CD4-positive, alpha-beta T cell treated with Interleukin-15 for 4 hours (primary cell): Measurements from ENCODE around the gene FHOD3.
"Not testable (repeated sequence)": the region's sequence is repeated elsewhere in the genome, so short reads cannot be mapped to it uniquely, and the experiment has no call there.

Source experiments
- DNase-seq: peaks from one replicate; pipeline ENCODE4 v3.0.0-alpha.2; 2020; ENCODE audit warnings: low spot score

The FHOD3 gene

DNA sequence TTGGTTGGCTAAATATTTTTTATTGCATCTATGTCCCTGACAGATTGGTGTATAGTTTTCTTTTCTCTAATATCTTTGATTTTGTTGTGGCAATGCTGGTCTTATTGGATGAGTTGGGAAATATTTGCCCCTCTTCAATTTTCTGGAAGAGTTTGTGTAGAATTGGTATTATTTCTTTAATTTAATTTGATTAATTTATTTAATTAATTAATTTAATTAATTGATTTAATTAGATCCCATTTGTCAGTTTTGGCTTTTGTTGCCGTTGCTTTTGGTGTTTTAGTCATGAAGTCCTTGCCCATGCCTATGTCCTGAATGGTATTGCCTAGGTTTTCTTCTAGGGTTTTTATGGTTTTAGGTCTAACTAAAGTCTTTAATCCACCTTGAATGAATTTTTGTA lies 253.8 kb downstream of the FHOD3 start:
- DNase-seq = not testable (repeated sequence)

DNA sequence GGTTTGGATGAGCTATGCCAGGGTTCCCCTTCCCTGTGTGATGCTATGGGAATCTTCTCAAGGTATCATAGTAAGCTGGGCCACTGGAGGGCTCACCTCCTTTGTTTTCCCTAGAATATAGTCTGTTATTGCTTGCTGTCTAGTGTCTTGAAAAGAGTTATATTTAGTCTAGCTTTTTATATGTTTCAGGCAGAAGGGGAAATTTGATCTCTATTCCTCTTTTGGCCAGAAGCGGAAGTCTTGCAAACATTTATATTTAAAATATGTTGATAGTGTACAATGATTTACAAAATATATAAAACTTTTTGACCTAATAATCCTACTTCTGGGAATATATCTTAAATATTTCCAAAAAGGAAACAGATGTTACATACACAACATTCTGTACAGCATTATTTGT lies 260.7 kb downstream of the FHOD3 start:
- DNase-seq = no peak

DNA sequence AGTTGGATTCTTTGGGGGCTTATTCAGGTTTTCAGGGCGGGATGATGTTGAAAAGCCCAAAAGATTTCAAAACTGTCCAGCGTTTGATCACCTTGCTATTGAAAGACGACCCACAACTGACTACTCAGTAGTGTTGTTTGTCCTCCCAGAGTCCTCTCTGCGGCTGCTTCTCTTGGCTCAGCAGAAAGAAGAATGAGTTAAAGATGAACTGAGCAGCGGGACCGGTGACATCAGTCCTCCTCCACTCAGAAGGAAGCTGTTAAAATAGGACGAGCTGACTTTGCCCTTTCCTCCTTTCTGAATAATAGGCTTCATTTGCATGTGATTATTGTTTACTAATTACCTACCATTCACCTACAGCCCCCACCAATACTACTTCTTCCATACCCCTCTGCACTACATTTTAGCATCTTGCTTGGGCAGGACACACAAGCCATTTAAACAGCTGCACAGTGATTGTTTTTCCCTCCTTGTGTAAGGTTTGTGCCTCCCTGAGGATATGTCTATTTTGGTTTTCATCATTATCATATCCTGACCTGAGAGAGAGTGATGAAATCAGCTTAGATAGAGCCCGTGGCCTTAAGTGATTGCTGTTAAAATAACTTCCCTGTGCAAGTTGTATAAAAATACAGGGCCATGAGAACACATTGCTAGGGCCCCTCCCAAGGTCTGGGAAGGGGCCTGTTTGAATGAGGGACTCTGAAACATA lies 261.8 kb downstream of the FHOD3 start:
- no peak for DNase-seq

DNA sequence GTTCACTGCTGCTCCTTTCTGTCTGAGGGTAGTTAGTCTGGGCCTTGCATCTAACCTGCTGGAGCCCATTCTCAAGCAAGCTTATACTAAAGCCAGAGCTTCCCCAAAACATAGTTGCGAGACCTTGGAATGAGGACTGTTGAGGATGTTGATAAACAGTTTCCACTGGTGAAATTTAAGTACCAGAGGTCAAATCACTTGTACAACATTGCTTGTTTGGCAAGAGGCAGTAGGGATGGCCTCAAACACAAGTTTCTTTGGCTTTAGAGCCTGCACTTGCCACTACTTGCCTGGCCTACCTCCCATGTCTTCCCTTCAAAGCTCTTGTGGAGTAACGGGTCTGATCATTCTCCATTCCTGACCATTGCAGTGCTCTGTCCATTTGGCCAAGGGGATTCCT lies 262.7 kb downstream of the FHOD3 start:
- DNase-seq = no peak

DNA sequence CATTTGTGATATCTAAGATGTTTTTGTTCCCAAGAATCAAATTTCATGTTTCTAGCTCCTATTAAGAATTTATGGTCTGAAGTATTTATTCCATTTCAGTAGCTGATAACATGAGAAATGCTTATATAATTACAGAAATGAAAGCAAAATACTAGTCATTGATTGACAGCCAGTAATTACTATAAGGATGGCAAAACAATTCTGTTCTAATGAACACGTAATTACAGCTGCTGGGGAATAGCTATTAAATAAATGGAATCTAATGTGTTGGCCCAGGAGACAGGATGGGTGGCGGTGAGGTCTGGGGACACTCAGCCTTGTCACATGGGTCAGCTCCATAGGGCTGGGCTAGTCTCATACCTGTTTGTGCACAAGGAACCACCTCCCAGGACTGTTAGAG lies 263.5 kb downstream of the FHOD3 start:
- DNase-seq = no peak

DNA sequence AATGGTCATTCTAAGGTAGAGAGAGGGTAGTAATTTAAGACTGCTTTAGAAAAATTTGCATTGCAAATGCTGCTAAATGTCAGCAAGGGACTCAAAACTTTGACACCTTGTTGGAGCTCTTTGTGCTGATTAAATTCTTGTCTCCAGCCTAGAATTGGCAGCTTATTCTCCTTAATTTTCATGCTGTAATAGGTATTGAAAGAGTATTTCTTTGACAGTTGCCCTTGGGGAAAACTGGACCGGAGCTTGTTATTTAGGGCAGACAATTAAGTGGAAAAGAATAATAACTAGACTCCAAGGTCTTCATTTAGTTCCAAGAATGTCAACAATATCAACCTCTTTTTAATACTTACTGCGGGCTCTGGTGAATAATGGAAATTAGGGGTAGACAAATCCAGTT lies 267.3 kb downstream of the FHOD3 start:
- no peak for DNase-seq

DNA sequence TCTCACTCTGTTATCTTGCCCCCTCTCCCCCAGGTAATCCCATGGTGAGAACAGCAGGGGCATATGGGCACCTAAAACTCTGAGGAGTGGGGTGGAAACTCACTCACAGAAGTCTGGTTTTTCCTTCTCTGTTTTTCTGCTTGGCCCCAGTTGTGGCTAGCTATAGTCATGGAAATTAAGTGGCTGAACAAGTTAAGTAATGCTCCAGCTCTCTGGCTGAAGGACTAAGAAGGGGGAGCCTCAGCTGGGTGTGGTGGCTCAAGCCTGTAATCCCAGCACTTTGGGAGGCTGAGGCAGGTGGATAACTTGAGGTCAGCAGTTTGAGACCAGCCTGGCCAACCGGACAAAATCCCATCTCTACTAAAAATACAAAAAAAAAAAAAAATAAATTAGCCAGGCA lies 270.3 kb downstream of the FHOD3 start:
- no peak for DNase-seq

DNA sequence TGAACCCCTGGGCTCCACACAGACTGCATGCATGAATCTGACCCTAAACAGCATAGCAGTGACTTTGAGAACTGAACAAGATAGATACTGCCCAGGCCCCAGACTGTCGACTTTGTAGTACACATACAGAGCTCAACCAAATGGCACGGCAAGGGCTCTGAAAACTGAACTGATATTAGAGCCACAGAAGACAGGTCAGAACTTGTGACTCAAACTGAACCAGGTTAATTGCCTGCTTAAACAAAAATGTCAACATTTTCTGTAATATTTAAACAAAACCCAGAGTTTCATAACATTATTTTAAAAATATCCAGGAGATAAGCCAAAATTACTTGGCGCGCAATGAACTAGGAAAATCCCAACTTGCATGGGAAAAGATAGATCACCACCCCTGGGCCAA lies 271.0 kb downstream of the FHOD3 start:
- DNase-seq = no peak

DNA sequence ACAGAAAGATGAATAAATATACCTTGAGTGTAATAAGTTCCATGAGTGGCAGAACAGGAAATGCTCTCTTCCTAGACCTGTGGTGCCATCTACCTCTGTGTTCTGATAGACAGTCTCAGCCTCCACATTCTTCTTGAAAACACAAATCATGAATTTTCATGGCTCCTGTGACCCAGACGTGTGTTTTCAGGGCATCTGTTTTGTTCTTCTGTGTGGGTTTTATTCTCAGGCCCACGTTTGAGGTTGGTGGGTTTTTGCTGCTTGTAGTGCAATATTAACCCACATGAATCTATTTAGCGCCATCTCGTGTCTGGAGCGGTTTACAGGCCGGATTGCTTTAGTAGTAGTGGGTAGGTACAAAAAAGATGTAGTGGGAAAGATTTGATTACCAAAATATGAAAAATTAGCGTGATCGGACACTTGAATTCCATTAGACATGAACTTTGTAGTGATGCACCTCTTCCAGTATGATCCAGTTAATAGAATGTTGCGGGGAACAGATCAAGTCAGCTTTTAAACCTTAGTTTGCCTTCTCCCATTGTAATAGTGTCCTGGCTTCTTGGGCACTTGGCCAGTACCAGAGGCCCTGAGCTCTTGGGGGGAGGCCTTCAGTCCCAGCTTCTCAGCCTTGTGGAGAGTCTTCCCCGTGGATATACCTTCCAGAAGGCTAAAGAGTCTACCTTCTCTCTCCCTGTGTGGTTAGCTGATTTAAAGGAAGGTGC lies 274.8 kb downstream of the FHOD3 start:
- no peak for DNase-seq

DNA sequence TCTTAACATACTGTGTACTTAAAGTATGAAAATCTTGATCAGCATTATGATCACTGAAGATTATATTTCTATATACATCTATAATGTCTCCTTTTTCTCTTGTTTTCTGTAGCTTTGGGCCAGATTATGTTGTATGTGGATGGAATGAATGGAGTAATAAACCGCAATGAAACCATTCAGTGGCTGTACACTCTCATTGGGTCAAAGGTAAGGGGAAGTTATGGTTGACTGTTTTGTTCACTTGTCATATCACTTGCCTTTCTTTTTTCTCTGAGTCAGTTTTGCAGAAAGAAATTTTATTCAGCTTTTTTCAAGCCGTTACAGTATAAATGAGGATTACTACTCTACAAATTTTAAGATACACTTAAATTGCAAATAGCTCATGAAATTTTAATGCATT lies 278.8 kb downstream of the FHOD3 start:
- DNase-seq = no peak

DNA sequence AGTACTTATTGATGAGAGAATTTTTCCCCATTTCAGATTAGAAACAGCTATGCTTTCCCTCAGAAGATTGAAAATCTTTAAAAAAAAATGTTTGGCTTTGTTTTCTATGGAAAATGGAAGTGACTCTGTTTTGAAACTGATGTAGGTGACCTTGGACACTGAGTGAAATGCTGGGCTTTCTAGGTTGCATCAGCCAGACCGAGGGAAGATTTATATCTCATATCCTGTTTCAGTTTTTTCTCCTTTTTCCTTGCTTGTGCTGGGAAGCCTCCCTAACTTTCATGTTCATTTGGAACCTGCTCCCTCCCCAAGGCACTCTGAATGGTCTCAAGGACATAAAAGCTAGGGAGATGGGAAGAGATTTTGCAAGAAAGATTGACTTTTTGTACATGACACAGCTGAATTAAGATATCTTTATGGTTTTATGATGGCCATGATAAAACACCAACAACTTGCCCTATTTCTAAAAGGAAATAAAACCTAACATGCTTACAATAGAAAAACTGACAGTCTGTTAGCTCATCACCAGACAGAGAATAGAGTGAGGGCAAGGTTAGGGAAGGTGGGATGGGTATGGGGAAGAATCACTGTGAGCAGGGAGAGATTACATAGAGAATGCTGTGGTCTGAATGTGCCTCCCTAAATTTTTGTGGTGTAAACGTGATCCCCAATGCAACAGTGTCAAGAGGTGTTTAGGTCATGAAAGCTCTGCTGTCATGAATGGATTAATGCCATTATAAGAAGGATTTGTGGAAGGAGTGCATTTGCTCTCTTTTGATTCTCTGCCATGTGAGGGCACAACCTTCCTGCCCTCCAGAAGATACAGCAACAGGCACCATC lies 281.6 kb downstream of the FHOD3 start:
- DNase-seq = no peak

DNA sequence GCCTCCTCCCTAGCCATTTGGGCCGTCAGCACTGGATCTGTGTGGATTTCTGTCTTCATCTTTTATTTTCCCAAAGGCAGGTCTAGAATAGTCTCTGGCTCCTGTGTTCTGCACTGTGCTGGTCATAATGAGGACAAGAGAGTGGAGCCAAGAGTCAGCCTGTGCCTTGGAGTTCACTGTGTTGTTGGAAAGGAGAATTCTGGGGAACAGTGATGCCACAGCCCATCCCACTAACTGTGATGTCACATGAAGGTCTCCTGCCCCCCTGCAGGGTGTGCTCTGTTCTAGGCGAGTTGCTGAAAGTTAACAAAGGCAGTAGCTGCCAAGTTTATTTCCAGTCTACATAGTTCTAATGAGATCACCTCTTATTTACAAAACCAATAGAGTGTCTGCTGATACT lies 282.8 kb downstream of the FHOD3 start:
- DNase-seq = no peak

DNA sequence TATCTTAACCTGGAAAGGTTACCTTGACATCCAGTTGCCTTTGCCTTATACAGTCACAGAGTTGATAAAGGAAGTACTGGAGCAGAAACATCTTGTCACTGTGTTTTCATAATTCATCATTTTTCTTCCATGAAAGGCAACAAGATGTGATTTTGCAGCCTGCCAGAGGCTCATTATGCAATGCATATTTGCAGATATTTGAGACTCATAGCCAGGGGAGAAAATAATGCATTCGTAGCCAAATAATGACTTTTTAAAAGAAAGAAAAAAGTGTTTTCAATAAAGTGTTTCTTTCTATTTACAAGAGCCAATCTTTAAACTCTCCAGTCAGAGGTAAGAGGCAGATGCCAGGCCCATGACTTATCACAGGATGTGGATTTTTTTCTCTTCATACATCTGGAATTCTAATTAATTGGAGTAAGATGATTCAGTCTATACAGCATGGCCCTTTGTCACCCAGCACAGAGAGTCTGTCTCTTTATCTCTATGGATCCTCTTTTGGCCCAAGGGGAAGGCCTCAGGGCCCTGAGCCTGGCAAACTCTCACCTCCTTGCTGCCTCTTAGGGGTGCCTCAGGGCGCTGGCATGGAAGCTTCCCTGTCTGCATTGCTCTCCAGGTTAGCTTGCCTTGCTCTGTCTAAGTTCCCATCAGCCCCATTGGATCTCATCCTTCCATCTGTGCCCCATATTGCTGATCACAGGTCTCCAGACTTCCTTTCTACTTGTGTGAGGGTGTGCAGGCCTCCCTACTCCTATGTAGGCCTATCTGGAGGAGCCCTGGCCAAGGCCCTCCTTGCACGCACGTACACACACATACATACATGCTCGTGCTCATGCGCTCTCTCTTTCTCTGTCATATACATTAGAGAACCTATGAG lies 283.6 kb downstream of the FHOD3 start:
- no peak for DNase-seq

DNA sequence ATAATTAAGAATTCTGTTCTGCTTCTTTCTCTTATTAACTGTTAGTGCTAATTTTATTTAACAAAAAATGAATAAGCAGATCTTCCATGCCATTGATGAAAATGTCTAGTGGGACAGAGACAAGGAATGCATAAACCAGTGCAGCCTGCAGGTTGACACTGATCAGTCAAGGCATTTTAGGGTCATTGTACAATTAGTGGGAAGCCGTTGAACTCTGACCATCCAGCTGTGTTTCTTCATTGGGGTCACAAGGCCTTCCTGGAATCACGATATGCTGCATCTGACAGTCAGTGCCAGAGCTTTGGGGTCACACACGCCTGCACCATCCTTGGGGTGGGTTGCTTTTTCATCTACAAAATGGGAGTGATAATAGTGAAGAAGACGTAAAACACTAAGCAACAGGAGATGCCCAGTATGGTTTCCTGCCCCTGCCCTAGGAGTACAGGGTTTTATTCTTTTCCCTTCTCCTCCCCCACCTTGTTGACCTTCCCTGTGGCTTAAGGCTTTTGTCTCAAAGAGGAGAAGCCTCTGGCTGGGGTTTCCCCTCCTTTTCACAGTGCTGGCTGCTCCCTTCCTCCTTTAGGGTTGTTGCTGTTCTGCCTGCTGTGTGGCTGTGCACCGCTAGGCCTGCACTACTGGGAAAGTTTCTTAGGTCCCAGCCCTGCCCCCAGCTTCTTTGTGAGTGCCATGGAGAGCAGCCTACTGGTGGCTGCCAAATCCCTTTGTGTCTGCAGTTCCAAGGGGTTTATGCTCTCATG lies 285.7 kb downstream of the FHOD3 start:
- no peak for DNase-seq

DNA sequence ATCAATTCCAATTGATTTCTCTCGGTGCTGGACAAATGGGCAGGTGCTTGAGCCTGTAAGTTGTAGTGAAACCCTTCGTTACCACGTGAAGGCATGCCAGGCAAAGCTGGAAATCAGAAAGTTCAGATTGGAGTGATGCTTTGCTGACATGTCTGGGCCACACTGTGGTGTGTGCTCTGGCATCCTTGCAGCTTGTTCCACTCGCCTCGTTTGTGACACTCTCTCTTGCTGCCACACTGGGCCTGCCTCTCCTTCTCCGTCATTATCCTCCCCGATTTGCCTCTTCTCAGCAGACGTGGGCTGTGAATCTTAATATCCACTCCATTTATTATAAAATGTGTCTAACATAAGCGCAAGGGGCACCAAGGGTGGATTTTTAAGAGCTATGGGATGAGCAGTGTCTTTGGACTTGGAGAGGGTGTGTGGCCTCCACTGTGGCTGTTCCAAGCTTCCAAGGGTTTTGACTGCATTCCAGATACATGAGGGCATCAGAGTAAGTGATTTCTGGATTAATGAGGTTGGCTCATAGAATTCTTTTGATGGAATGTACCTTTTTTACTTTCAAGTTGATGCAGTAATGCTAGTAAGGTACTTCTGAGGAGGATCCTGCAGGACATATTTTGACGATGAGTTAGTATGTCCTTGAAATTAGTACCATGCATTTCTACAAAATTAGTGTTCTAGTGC lies 292.5 kb downstream of the FHOD3 start:
- no peak for DNase-seq

DNA sequence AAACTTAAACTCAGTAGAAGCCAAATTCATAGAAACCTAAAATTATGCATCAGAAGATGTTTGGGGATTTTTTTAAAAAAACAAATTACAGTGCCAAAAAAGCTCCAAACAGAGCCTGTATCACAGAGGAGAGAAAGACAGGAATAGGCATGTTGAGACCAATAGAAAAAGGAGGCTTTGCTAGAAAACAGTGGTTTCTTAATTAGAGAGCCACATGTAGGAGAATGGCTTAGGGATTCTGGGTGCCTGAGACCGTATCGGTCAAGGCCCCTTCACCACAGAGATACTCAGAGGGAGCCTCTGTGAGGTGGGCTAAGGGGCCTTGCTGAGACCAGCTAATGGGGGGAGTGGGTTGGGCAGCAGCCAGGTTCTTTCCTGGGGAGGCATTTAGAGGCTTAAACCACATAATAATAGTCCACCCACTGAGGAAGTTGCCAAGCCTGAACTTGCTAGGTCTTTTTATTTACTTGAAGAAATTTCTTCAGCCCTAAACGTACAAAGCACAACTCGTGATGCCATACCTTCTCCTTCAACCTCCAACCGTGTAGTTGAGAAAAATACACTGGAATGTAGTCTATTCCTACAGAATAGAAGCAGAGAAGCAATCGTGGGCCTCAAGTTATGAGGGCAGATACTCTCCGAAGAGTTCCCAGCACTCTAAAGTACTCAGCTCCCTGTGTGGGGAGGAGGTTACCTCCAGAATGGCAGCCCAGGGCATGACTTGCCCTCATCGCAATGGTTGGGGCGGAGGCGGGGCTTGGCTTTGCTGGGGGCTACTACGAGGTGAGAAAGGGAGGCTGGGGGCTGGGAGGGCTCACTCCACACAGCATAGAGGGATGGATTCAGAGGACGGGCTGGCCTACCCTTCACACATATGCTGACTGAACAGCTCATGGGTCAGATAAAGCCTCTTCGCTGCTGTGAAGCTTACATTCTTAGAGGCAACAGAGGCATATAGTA lies 293.4 kb downstream of the FHOD3 start:
- no peak for DNase-seq

DNA sequence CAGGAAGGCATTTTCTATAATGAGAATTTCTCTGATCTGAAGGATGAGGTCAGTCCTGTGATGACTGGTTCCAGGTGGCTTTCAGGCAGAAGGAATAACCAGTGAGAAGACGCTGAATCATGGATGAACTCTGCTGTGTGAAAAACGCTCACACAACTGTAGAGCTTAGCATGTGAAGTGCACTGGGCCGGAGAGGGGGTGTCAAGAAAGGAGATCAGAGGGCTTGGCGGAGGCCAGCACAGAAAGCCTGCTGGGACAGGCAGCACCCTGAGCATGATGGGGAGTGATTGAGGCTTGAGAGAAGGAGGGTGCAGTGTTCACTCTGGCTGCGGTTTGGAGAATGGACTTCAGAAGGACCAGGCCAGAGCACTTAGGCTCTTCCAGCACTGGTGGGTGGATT lies 294.8 kb downstream of the FHOD3 start:
- DNase-seq = no peak

DNA sequence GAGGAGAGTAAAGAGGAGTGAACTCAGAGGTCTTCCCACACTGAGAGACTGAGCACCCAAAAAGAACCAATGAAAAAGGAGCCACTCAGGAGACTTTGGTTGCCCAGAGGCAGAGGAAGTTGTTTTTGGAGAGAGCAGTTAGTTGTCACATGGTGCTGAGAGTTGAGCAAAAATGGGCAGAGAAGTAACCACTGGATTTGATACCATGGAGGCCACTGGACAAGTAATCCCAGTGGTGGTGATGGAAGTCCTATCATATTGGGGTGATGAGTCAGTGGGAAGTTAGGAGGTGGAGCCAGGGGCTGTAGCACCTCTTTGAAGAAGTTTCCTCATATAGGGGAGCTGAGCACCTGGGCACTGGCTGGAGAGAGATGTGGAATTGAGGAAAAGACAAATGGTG lies 295.5 kb downstream of the FHOD3 start:
- no peak for DNase-seq

DNA sequence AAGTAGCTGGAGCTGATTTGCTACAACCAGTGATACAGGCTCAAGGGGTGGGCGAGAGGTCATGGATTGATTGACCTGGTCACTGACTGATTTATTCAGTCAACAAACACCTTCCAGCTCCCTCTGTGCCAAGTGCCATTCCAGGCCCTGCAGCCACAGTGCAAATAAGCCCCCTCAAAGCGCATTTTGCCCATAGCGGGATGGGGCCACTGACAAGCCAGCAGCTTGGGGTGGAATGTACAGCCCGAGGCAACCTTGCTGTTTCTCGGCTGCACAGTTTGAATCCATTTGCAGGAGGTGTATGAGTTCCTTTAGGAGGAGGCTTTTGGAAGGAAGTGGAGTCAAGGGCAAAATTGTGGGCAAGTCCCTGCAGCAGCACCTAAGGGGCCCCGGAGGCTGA lies 296.1 kb downstream of the FHOD3 start:
- DNase-seq = no peak

DNA sequence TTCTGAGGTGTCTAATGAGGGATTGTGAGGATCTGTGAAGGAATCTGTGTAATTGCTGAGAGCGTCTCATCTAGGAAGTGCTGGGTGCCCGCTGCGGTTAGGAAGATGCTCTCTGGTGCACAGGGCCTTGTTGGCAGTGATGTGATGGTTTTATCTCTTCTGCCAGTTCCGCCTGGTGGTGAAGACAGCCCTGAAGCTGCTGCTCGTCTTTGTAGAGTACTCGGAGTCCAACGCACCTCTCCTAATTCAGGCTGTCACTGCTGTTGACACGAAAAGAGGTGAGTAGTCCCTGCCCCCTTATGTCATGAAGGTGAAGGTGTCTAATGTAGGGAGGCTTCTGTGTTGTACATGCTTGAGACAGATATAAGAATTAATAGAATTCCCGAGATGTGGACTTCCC lies 297.1 kb downstream of the FHOD3 start:
- DNase-seq = no peak
